H1 (cell line): Measurements from ENCODE around the gene SMIM38.

Experiments
- HDAC6 ChIP-seq: IDR thresholded peaks from one replicate; pipeline ENCODE4 v1.7.1; 2012; ENCODE audit warnings: low read depth, mild to moderate bottlenecking, inconsistent platforms, low read length, moderate library complexity
- JUN ChIP-seq: IDR thresholded peaks from 2 replicates; pipeline ENCODE4 v1.6.1; 2011; ENCODE audit warnings: low read depth, mild to moderate bottlenecking, improper control_type of control experiment, low read length
- NRF1 ChIP-seq: IDR thresholded peaks from 2 replicates; pipeline ENCODE4 v1.6.1; 2011; ENCODE audit warnings: mild to moderate bottlenecking, low read depth, low read length, improper control_type of control experiment
- RAD21 ChIP-seq, 2 experiments: IDR thresholded peaks in 1 of 2; conservative IDR thresholded peaks in 1 of 2; 2 replicates each; pipeline ENCODE4 v1.6.1; 2011; ENCODE audit warnings: low read depth in 2 of 2, low read length in 2 of 2, improper control_type of control experiment in 1 of 2, inconsistent platforms in 1 of 2, mild to moderate bottlenecking in 1 of 2, moderate library complexity in 1 of 2
- RFX5 ChIP-seq: IDR thresholded peaks from 2 replicates; pipeline ENCODE4 v1.6.1; 2011; ENCODE audit warnings: low read depth, low read length, improper control_type of control experiment, borderline replicate concordance
- TAF1 ChIP-seq: IDR thresholded peaks from 2 replicates; pipeline ENCODE4 v1.6.1; 2011; ENCODE audit warnings: mild to moderate bottlenecking, low read depth, low read length
- TAF7 ChIP-seq: optimal IDR thresholded peaks from 2 replicates; pipeline ENCODE3; 2011; ENCODE audit warnings: low read depth, mild to moderate bottlenecking, inconsistent platforms, low read length, moderate library complexity, borderline replicate concordance
- TEAD4 ChIP-seq: IDR thresholded peaks from 2 replicates; pipeline ENCODE4 v1.6.1; 2012; ENCODE audit warnings: low read depth, low read length, inconsistent platforms, mixed read lengths
- ZNF274 ChIP-seq: IDR thresholded peaks from 2 replicates; pipeline ENCODE4 v1.7.0; 2012; ENCODE audit warnings: low read length, borderline replicate concordance; ENCODE audit errors: extremely low read depth
- TF ChIP-seq, protein P1 (sequence below), 3 experiments: IDR thresholded peaks; 1 replicate in 2 of 3; 2 replicates in 1 of 3; pipeline versions ENCODE4 v1.5.1 to v1.6.1; 2011; ENCODE audit warnings: low read length in 3 of 3, mild to moderate bottlenecking in 3 of 3, inconsistent platforms in 2 of 3, low read depth in 1 of 3, moderate library complexity in 1 of 3; ENCODE audit not compliant: insufficient read depth in 1 of 3; ENCODE audit errors: control extremely low read depth in 1 of 3
- TF ChIP-seq, protein P2 (sequence below): IDR thresholded peaks from 2 replicates; pipeline ENCODE4 v1.6.1; 2012; ENCODE audit warnings: inconsistent platforms
- TF ChIP-seq, protein P3 (sequence below): IDR thresholded peaks from 2 replicates; pipeline ENCODE4 v1.6.1; 2012; ENCODE audit warnings: low read length, inconsistent platforms

DNA sequence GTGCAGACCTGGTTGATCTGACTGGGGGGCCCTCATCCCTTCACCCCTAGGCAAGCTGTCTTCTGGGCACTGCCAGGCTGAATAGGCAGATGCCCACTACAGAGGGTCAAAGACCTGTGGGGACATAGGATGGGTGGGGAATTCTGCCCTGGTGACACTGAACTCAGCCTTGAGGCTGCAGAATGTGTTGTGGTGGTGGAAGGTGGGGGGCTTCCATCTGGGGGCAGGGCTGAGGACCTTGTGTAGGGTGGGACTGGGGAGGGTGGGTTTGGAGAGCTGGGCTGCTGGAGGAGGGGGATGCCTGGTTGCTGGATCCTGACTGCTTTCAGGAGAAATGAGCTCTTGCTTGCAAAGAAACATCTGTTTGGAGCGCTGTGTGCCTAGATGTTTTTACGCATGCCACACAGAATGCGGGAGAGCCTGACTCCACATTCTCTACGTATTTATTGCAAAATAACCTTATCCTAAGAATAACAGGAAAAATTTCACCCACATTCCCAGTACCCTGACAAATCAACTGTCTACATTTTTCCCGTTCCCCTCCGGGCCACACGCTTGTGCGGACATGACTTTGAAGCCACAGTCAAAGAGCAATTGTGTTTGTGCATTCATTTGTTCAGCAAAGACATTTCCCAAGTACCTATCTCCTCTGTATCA lies 18.3 kb downstream of the SMIM38 start:
- TF ChIP-seq ZNF274 (no peak), JUN (no peak), TEAD4 (no peak), HDAC6 (no peak), RAD21 (IDR thresholded peaks at IDR 0.05 in 1 of 2, conservative IDR thresholded peaks at IDR 0.05 in 1 of 2; ENCODE audit: low read depth in 2 of 2, low read length in 2 of 2) (no peak), NRF1 (no peak), TAF1 (no peak), TAF7 (no peak), RFX5 (no peak)
- TF ChIP-seq, protein P1, sequence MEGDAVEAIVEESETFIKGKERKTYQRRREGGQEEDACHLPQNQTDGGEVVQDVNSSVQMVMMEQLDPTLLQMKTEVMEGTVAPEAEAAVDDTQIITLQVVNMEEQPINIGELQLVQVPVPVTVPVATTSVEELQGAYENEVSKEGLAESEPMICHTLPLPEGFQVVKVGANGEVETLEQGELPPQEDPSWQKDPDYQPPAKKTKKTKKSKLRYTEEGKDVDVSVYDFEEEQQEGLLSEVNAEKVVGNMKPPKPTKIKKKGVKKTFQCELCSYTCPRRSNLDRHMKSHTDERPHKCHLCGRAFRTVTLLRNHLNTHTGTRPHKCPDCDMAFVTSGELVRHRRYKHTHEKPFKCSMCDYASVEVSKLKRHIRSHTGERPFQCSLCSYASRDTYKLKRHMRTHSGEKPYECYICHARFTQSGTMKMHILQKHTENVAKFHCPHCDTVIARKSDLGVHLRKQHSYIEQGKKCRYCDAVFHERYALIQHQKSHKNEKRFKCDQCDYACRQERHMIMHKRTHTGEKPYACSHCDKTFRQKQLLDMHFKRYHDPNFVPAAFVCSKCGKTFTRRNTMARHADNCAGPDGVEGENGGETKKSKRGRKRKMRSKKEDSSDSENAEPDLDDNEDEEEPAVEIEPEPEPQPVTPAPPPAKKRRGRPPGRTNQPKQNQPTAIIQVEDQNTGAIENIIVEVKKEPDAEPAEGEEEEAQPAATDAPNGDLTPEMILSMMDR (IDR thresholded peaks at IDR 0.05; ENCODE audit: control extremely low read depth in 1 of 3, insufficient read depth in 1 of 3, low read depth in 1 of 3, low read length in 3 of 3), result no peak
- TF ChIP-seq, protein P2, sequence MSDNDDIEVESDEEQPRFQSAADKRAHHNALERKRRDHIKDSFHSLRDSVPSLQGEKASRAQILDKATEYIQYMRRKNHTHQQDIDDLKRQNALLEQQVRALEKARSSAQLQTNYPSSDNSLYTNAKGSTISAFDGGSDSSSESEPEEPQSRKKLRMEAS, result no peak
- TF ChIP-seq, protein P3, sequence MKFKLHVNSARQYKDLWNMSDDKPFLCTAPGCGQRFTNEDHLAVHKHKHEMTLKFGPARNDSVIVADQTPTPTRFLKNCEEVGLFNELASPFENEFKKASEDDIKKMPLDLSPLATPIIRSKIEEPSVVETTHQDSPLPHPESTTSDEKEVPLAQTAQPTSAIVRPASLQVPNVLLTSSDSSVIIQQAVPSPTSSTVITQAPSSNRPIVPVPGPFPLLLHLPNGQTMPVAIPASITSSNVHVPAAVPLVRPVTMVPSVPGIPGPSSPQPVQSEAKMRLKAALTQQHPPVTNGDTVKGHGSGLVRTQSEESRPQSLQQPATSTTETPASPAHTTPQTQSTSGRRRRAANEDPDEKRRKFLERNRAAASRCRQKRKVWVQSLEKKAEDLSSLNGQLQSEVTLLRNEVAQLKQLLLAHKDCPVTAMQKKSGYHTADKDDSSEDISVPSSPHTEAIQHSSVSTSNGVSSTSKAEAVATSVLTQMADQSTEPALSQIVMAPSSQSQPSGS, result no peak
